Left ventricle myocardium superior (tissue), 1 donor: ENCODE data around the gene ATP6V1F. TPM values are rescaled to one million over a fixed set of nuclear protein-coding genes. Genes with fewer than 3 reads are reported as not detected.

Experiments
- ATAC-seq: fragments of 200-7000 bp; cut with Tn5 transposase; one replicate; pipeline ENCODE4 v1.9.1; 2020; ENCODE audit warnings: mild to moderate bottlenecking, moderate library complexity
- DNase-seq: peaks from one replicate; pipeline ENCODE4 v3.0.0-alpha.2; 2020
- intact Hi-C: fragments of 100-400 bp; cut with micrococcal nuclease; formaldehyde crosslinking; loops from one replicate; pipeline ENCODE4 v1.11.0; 2022
- total RNA-seq: library from RNA; stranded (reverse); fragmentation: NEBNext Ultra II Directional; extraction: Animal tissue kit (Norgen Biotek cat#: 25700); gene quantifications from one replicate; pipeline ENCODE4 v1.2.1, GENCODE V29; 2021
- donor health status: DM: no; HTN: yes; CAD: no; lungs with severe emphysema.

The ATP6V1F gene
- total RNA-seq, 1 donor from 2014 or later, result 115 TPM

GRCh38 chr7:128846781-128847444, 15.7 kb upstream of the ATP6V1F start:
- DNase-seq, result no peak
- no peak for ATAC-seq
- intact Hi-C loops, result no loop called here

DNA sequence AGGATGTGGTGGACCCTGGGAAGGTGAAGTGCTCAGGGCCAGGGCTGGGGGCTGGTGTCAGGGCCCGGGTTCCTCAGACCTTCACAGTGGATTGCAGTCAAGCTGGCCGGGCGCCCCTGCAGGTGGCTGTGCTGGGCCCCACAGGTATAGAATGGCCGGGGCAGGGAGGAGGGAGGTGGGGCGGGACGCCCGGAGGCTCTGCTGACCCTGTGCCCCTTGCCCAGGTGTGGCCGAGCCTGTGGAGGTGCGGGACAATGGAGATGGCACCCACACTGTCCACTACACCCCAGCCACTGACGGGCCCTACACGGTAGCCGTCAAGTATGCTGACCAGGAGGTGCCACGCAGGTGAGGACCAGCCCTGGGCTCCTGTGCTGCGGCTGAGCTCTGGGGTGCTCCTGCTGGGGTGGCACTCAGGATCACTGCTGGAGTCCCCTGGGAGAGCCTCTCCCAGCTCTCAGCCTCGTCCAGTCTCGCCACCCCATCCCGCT, 14.9 kb upstream of the ATP6V1F start:
- intact Hi-C loops, result no loop called here
- ATAC-seq, result peak; percentile 2
- no peak for DNase-seq

DNA sequence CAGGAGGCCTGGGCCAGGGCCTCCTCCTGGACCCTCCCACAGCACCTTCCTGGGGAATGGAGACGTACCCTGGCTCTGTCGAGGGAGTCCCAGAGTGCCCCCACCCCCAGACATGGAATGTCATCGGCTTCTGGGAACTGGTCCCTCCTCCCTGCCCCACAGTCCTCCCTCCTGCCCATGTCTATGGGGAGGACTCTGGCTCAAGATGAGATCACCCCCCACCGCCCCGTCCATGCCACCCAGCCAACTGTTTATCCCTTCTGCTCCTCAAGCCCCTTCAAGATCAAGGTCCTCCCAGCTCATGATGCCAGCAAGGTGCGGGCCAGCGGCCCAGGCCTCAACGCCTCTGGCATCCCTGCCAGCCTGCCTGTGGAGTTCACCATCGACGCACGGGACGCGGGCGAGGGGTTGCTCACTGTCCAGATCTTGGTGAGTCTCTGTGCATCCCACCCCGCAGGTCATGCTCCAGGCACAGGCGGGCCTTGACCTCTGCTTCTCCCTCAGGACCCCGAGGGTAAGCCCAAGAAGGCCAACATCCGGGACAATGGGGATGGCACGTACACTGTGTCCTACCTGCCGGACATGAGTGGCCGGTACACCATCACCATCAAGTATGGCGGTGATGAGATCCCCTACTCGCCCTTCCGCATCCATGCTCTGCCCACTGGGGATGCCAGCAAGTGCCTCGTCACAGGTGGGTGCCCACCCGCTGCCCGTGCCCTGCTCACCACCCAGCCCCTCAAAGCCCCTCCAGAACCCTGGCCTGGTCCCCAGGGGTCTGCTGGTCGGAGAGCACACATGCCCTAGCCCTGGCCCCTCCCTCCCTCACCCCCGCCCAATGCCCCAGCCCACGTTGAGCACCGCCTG, 14.1 kb upstream of the ATP6V1F start:
- intact Hi-C loops, result no loop called here
- ATAC-seq, result peak; percentile 7
- no peak for DNase-seq

GRCh38 chr7:128849156-128849515, 13.5 kb upstream of the ATP6V1F start:
- intact Hi-C loops, result no loop called here
- no peak for ATAC-seq

DNA sequence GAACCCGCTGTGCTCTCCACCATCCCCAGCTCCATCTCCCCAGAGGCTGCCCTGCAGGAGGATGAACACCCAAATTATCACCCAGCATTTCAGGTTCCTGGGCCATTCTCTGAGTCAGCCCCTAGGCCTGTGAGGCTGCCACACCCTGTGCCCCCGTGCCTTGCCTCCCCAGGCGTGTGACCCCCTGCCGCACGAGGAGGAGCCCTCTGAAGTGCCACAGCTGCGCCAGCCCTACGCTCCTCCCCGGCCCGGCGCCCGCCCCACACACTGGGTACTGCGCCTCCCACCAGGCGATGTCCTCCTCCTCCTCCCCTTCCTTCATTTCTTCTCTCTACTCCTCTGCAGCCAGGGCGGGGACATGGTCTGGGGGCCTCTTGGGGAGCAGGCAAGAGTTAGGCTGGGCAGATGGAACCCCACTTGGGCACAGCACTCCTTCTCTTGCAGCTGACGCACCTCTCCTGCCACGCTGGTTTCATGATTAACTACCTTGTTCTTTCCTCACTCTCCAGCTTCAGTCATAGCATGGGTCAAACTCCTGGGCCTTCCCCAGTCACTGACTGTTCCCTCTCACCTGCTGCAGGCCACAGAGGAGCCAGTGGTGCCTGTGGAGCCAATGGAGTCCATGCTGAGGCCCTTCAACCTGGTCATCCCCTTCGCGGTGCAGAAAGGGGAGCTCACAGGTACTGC, 12.7 kb upstream of the ATP6V1F start:
- DNase-seq (no peak), ATAC-seq (no peak)
- intact Hi-C loops, result no loop called here

More at GRCh38 chr7:128849156-128849515, 13.5 kb upstream of the ATP6V1F start:
- no peak for DNase-seq

- intact Hi-C loops, result no loop called here
These were observed 10.0 kb upstream of the ATP6V1F start for GRCh38 chr7:128852537-128853254.

GRCh38 chr7:128853799-128854198, 8.9 kb upstream of the ATP6V1F start:
- intact Hi-C loops, result no loop called here
- ATAC-seq, result no peak
- DNase-seq, result no peak

More at GRCh38 chr7:128852537-128853254, 10.0 kb upstream of the ATP6V1F start:
- DNase-seq (no peak), ATAC-seq (no peak)

DNA sequence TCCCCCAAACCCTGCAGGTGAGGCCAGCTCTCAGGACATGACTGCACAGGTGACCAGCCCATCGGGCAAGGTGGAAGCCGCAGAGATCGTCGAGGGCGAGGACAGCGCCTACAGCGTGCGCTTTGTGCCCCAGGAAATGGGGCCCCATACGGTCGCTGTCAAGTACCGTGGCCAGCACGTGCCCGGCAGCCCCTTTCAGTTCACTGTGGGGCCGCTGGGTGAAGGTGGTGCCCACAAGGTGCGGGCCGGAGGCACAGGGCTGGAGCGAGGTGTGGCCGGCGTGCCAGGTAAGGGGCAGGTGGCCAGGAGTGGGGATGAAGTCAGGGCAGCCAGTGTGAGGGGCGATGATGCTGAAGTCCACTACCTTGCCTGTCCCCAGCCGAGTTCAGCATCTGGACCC, 8.3 kb upstream of the ATP6V1F start:
- intact Hi-C loops, result no loop called here
- no peak for ATAC-seq

DNA sequence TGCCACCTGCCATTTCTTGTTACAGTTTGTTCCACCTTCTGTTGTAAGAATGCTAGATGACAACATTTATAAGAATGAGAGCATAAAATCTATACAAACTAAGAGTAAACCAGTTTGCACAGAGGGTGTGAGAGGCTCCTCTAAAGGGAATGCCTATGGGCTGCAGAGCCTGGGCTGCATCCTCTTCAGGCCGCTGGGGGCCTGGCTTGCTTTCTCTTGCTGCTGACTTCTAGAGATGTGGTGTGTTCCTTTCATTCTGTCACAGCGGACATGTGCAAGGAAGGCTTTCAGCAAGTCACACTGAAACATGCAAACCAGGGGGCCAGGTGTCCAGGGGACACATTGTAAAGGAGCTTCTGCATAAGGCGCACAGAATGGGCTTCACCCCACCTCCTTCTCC, 7.1 kb upstream of the ATP6V1F start:
- DNase-seq, result no peak

More for the DNA sequence above, 8.3 kb upstream of the ATP6V1F start:
- DNase-seq, result no peak

GRCh38 chr7:128856001-128856718, 6.5 kb upstream of the ATP6V1F start:
- intact Hi-C loops, result no loop called here
- ATAC-seq, result no peak
- DNase-seq, result no peak

More for the DNA sequence above, 7.1 kb upstream of the ATP6V1F start:
- no peak for ATAC-seq
- intact Hi-C loops, result no loop called here

DNA sequence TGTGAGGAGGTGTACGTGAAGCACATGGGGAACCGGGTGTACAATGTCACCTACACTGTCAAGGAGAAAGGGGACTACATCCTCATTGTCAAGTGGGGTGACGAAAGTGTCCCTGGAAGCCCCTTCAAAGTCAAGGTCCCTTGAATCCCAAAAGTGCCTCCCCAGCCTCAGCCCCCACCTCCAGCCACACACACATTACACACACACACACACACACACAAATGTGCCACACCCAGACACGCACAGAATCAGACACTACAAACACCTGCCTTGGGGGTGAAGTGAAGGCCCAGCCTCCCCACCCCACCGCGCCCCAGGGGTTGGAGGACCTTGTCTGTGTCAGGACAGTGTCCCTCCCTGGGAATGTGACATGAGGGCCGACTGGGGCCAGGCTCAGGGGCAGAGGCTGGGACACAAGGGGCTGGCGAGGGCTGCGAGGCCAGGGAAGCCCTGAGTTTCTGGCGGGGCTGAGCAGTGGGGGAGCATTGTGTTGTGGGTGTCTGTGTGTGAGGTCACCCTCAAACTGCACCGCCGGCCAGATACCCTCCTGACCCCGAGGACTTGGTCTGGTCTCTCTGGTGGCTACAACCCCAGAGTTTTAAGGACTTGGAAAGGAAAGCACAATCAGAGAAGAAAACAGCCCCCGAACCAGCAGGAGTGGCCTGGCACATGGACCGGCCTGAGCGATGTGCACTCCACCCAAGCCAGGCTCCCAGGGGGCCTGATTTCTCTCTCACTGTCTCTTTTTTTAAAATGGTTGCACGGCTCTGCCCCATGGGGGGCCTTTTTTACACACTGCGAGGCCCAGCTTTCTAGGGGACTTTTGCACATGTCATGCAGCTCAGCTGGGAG, 4.0 kb upstream of the ATP6V1F start:
- peak; percentile 79 for DNase-seq
- no peak for ATAC-seq
- intact Hi-C loops, result no loop called here

DNA sequence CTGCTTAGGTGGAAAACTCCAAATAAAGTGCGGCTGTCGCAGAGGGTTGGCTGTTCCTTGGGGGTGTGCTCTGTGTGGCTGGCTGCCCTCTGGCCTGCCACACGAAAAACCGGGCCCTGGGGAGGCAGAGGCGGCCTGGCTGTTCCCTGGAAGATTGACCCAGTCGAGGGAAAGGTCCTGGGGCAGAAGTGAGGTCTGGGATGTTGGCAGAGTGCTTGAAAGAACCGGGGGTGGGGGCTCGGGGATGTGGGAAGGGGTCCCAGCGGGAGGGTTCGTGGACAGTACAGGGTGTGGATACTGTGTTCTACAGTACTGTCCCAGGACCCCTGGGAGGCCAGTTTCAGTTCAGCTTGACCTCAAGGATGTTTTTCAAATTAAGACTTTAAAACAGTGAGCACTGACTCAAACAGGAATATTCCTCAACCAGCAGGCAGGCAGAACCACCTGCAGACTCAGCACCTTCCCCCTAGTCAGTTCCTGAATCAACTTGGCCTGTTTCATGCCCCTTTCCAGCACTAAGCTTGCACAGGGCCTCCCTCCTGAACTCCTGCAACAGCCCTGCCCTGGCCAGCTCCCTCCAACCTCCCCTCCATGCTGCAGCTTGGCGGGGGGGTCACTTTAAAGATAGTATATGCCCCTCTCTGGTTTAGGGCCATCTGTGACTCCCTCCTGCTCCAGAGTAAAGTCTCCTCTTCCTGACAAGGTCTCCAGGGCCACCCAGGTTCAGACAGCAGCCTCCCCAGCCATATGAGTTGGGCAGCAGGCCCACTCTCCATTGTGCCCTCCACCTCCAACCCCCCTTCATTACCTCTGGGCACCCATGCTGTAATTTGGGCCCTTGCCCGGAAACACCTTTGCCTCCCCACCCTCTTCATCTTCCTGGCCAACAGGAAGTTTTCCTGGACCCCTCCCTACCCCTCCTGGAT, 3.2 kb upstream of the ATP6V1F start:
- intact Hi-C loops, result no loop called here
- DNase-seq (peak; percentile 65), ATAC-seq (peak; percentile 14)

DNA sequence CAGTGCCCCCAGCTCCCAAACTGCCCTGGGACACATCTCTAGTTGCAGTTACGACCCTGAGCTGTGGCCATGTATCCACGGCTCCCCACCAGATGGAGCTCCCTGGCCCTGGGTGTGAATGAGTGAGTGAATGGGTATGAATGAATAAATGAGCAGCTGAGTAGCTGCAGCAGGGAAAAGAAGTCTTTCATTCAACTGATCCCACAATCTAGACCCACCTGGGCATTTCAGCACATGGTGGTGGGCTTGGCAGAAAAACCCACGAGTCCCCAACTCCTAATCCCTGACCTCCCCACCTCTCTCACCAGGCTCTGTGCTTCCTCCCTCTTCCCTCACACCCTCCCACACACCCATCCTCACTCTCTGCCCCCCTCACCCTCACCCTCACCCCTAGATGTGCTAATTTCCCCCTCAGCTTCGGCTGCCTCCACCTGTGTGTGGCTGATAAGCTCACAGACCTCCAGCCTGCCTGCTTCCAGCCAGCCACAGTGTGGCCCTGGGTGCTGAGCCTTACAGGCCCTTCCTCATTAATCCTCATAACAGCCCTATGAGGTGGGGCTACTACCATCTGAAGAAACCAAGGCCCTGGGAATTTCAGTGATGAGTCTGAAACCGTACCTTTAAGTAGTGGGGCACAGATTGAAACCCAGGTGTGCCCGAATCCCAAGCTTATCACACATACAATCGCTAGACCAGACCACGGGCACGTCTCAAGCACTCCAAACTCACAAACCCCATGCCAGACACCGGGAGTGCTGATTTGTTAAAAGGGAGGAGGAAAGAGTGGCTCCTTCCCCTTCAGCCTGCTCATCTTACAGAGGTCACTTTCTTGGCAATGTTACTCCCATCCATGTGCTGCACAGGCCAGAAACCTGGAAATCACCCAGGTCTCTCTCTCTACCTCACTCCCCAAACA, 2.2 kb upstream of the ATP6V1F start:
- DNase-seq, result no peak
- ATAC-seq, result peak; percentile 11
- intact Hi-C loops, result no loop called here

DNA sequence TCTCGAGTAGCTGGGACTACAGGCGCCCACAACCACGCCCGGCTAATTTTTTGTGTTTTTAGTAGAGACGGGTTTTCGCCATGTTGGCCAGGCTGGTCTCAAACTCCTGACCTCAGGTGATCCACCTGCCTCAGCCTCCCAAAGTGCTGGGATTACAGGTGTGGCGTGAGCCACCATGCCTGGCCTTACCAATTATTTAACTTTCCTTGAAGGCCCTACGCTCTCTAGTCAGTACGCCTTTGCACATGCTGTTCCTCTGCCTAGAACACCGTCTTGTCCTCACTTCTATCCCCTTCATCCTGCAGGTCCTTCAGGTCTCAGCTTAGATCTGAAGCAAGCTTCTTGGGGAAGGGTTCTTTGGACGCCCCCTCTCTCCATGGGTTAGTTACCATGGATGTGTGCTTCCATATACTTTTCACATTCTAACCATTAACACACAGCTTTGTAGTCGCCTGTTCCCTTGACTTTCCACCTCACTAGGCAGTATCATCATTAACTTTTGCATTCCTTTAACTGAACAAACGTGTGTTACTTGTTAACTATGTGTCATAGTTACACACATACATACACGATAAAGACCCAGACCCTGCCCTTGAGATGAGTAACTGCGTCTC, 592 bp upstream of the ATP6V1F start:
- ATAC-seq, result no peak
- no peak for DNase-seq
- intact Hi-C loops, result no loop called here

DNA sequence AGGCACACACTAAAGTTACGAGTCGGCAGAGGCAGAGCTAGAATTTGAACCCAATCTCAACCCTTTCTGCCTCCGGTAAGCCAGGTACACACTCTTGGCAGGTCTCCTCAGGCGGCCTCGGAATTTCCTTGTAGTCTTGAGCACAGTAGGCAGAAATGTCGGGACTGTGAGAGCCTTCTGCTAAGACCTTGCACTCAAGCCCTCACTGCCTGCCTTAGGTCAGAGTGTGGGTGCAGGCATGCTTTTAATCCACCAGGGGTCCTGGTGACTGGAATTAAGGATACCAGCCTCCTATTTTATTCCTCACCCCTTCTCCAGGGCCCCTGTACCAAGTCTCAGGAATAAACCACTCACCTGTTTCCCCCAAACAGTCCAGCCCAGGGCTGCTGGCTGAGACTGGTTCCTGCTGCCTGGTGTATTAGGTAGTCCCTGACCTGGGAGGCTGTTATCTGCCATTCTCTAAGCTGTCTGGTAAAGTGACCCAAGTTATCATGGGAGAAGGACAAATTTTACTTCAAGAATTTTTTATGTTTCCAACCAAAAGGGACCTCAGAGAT, 855 bp downstream of the ATP6V1F start:
- no peak for DNase-seq

More for the DNA sequence above, 855 bp downstream of the ATP6V1F start:
- intact Hi-C loops, result no loop called here
- no peak for ATAC-seq
